GM12892 (cell line): ENCODE measurements around the gene TOM1L2.

Source experiments
- POLR2A ChIP-seq: IDR thresholded peaks from 2 replicates; pipeline ENCODE4 v1.6.1; 2011; ENCODE audit warnings: low read depth, low read length, control low read depth
- POLR2AphosphoS5 ChIP-seq: IDR thresholded peaks from 2 replicates; pipeline ENCODE4 v1.6.1; 2011; ENCODE audit warnings: low read depth, low read length, control low read depth
- TAF1 ChIP-seq: IDR thresholded peaks from 2 replicates; pipeline ENCODE4 v1.6.1; 2011; ENCODE audit warnings: low read depth, mild to moderate bottlenecking, control low read depth, low read length, borderline replicate concordance

GRCh38 chr17:17857496-17857895, 114.7 kb downstream of the TOM1L2 start:
- TF ChIP-seq POLR2A, result no peak
- no peak for TF ChIP-seq POLR2AphosphoS5
- TF ChIP-seq TAF1, result no peak
